Activated naive CD4-positive, alpha-beta T cell treated with anti-CD3 and anti-CD28 coated beads, Interleukin-2, amount 50 U/mL, for 24 hours (primary cell): Measurements from ENCODE around the gene CTNNBL1.
"Not testable (repeated sequence)": the region's sequence is repeated elsewhere in the genome, so short reads cannot be mapped to it uniquely, and the experiment has no call there.

Source experiments
- H3K27ac Mint-ChIP-seq: one replicate; pipeline ENCODE4 v1.8.0; 2021; ENCODE audit warnings: mild to moderate bottlenecking, mixed read lengths
- H3K27me3 Mint-ChIP-seq: one replicate; pipeline ENCODE4 v1.8.0; 2021; ENCODE audit warnings: mixed read lengths
- H3K36me3 Mint-ChIP-seq: one replicate; pipeline ENCODE4 v1.8.0; 2021; ENCODE audit warnings: mixed read lengths
- H3K4me1 Mint-ChIP-seq: one replicate; pipeline ENCODE4 v1.8.0; 2021; ENCODE audit warnings: mixed read lengths
- H3K4me3 Mint-ChIP-seq: one replicate; pipeline ENCODE4 v1.8.0; 2021; ENCODE audit warnings: mild to moderate bottlenecking, mixed read lengths
- H3K9me3 Mint-ChIP-seq: one replicate; pipeline ENCODE4 v1.8.0; 2021; ENCODE audit warnings: mixed read lengths

CTNNBL1 gene

GRCh38 chr20:37669773-37670236 is 24.0 kb upstream of the CTNNBL1 start:
- Mint-ChIP-seq H3K36me3 (no peaks in the 10 kb centered on the region), H3K9me3 (no peaks in the 10 kb centered on the region), H3K4me1 (no peaks in the 10 kb centered on the region), H3K27ac (no peak overlapping the region), H3K27me3 (peaks cover 18% of the 10 kb centered on the region), H3K4me3 (no peak overlapping the region)

DNA sequence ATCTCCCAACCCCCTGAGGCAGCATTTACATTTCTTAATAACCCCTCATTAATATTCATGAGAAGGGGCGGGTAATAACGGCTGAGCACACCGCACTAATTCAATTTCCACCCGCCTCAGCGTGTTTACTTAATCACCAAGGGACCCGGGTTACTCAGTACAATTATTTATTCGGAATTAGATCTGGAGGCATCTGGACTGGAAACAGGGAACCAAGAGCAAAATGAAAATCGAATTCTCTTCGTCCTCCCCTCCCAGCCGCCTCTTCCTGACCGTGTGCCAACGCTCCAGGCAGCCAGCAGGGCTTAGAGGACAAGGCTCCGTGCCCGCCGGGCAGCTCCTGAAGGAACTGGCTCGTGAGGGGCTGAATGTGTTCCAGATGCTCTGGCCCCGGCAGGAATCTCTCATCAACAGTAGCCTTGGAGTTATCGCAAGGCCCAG is 23.5 kb upstream of the CTNNBL1 start:
- no peaks in the 10 kb centered on the region for H3K4me1 Mint-ChIP-seq
- H3K27ac Mint-ChIP-seq = no peak overlapping the region
- H3K27me3 Mint-ChIP-seq = peaks cover 18% of the 10 kb centered on the region
- H3K4me3 Mint-ChIP-seq = no peak overlapping the region
- H3K9me3 Mint-ChIP-seq = no peaks in the 10 kb centered on the region
- no peaks in the 10 kb centered on the region for H3K36me3 Mint-ChIP-seq

GRCh38 chr20:37672143-37672542 is 21.7 kb upstream of the CTNNBL1 start:
- Mint-ChIP-seq H3K9me3 (no peaks in the 10 kb centered on the region), H3K27ac (no peak overlapping the region), H3K4me1 (no peaks in the 10 kb centered on the region), H3K27me3 (peaks cover 18% of the 10 kb centered on the region), H3K4me3 (no peak overlapping the region), H3K36me3 (no peaks in the 10 kb centered on the region)

- H3K9me3 Mint-ChIP-seq = no peaks in the 10 kb centered on the region
- no peaks in the 10 kb centered on the region for H3K36me3 Mint-ChIP-seq
- no peak overlapping the region for H3K27ac Mint-ChIP-seq
- no peaks in the 10 kb centered on the region for H3K4me1 Mint-ChIP-seq
- H3K27me3 Mint-ChIP-seq = peaks cover 21% of the 10 kb centered on the region
- no peak overlapping the region for H3K4me3 Mint-ChIP-seq
Measured at GRCh38 chr20:37673444-37673843, 20.4 kb upstream of the CTNNBL1 start.

GRCh38 chr20:37676440-37676839 is 17.4 kb upstream of the CTNNBL1 start:
- H3K4me1 Mint-ChIP-seq = no peaks in the 10 kb centered on the region
- H3K27ac Mint-ChIP-seq = no peak overlapping the region
- H3K27me3 Mint-ChIP-seq = peaks cover 15% of the 10 kb centered on the region

GRCh38 chr20:37677969-37678861 is 15.6 kb upstream of the CTNNBL1 start:
- Mint-ChIP-seq H3K9me3 (no peaks in the 10 kb centered on the region), H3K27me3 (peaks cover 8% of the 10 kb centered on the region), H3K27ac (no peak overlapping the region), H3K4me1 (no peaks in the 10 kb centered on the region), H3K36me3 (no peaks in the 10 kb centered on the region), H3K4me3 (no peak overlapping the region)

More at GRCh38 chr20:37676440-37676839, 17.4 kb upstream of the CTNNBL1 start:
- no peaks in the 10 kb centered on the region for H3K36me3 Mint-ChIP-seq
- H3K4me3 Mint-ChIP-seq = no peak overlapping the region
- H3K9me3 Mint-ChIP-seq = no peaks in the 10 kb centered on the region

DNA sequence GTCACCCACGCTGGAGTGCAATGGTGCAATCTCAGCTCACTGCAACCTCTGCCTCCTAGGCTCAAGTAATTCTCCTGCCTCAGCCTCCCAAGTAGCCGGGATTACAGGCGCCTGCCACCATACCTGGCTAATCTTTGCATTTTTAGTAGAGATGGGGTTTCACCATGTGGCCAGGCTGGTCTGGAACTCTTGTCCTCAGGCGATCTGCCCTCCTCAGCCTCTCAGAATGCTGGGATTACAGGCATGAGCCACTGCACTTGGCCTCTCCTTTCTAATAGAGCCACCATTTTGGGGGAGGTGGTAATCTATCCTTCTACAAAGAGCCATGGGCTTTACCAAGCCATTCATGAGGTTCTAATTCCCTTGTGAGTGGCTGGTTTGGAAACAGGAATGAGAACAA is 14.1 kb upstream of the CTNNBL1 start:
- not testable (repeated sequence) for H3K27ac Mint-ChIP-seq, H3K4me3 Mint-ChIP-seq, H3K9me3 Mint-ChIP-seq, H3K4me1 Mint-ChIP-seq, H3K36me3 Mint-ChIP-seq, H3K27me3 Mint-ChIP-seq

GRCh38 chr20:37680420-37680819 is 13.4 kb upstream of the CTNNBL1 start:
- H3K9me3 Mint-ChIP-seq = no peaks in the 10 kb centered on the region
- no peak overlapping the region for H3K27ac Mint-ChIP-seq
- no peaks in the 10 kb centered on the region for H3K4me1 Mint-ChIP-seq
- H3K4me3 Mint-ChIP-seq = no peak overlapping the region
- no peaks in the 10 kb centered on the region for H3K36me3 Mint-ChIP-seq
- peaks cover 6% of the 10 kb centered on the region for H3K27me3 Mint-ChIP-seq

GRCh38 chr20:37681384-37682112 is 12.3 kb upstream of the CTNNBL1 start:
- Mint-ChIP-seq H3K27me3 (peaks cover 6% of the 10 kb centered on the region), H3K4me1 (no peaks in the 10 kb centered on the region), H3K36me3 (no peaks in the 10 kb centered on the region), H3K9me3 (no peaks in the 10 kb centered on the region), H3K4me3 (no peak overlapping the region), H3K27ac (no peak overlapping the region)

DNA sequence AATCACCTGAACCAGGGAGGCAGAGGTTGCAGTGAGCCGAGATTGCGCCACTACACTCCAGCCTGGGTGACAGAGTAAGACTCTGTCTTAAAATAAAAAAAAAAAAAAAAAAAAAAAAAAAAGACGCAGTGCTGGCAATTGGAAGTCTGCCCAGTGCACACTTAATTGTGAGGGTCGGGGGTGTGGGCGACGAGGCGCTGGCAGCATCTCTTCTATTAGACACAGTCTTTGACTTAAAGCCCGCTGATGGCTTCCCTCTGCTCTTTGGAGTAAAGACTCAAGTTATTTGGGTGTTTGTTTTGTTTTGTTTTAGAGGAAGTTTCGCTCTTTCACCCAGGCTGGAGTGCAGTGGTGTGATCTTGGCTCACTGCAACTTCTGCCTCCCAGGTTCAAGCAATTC is 10.7 kb upstream of the CTNNBL1 start:
- not testable (repeated sequence) for H3K27ac Mint-ChIP-seq, H3K27me3 Mint-ChIP-seq, H3K36me3 Mint-ChIP-seq, H3K9me3 Mint-ChIP-seq, H3K4me3 Mint-ChIP-seq
- peaks cover 10% of the 10 kb centered on the region for H3K4me1 Mint-ChIP-seq

DNA sequence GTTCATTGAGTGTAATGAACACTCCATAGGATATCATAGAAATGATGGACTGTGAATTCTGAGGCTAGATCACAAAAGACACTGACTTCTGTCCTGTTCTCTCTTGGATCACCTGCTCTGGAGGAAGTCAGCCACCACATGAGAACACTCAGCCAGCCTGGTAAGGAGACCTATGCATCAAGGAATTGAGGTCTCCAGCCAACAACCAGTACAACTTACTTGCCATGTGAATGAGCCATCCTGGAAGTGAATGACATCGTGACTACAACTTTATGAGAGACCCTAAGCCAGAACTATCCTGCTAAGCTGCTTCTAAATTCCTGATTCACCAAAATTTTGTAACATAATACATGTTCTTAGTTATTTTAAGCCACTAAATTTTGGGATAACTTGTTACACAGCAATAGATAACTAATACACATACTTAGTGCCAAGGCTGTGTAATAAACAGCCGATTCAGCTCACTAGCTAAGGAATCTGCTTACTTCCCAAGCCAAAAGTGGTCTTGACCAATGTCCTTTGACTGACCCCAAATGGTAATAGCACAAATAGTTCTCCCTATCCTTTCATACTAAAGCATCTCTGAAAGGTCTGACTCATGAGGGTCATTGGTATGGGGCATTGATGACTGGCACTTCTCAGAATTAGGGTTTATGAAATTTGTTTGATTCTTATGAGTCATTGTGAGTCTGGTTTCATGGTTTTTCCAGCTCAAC is 6.9 kb upstream of the CTNNBL1 start:
- Mint-ChIP-seq H3K27ac (no peak overlapping the region), H3K27me3 (peaks cover 9% of the 10 kb centered on the region), H3K9me3 (no peaks in the 10 kb centered on the region), H3K4me1 (peaks cover 10% of the 10 kb centered on the region), H3K36me3 (no peaks in the 10 kb centered on the region), H3K4me3 (no peak overlapping the region)

DNA sequence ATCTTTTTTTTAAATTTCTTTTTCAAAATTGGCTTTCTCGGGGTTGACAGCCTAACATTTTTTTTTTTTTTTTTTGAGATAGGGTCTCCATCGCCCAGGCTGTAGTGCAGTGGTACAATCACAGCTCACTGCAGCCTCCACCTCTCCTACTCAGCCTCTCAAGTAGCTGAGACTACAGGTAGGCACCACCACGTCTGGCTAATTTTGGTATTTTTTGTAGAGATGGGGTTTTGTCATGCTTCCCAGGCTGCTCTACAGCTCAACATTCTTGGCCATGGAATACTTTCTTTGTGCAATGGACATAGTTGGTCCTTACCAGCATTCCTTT is 6.4 kb upstream of the CTNNBL1 start:
- Mint-ChIP-seq H3K27me3 (peaks cover 7% of the 10 kb centered on the region), H3K4me1 (peaks cover 10% of the 10 kb centered on the region), H3K4me3 (no peak overlapping the region), H3K27ac (no peak overlapping the region), H3K36me3 (no peaks in the 10 kb centered on the region), H3K9me3 (no peaks in the 10 kb centered on the region)

DNA sequence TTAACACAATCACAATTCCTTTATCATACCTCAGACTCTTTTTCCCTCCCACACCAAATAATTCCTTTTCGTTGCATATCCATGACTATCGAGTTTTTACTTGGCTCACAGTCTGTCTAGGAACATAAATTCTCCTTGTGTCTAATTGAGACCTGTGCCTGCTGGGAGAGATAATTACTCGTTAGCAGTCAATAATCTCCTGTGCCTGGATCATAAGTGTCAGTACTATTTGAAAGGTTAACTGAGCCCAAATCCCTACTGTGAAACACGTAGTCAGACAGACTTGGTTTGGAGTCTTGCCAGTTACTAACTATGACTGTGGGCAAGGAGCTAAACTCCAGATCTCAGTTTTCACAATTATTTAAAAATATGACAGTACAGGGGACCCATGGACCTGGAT is 5.7 kb upstream of the CTNNBL1 start:
- no peak overlapping the region for H3K4me3 Mint-ChIP-seq
- H3K27ac Mint-ChIP-seq = no peak overlapping the region
- no peaks in the 10 kb centered on the region for H3K9me3 Mint-ChIP-seq
- peaks cover 9% of the 10 kb centered on the region for H3K27me3 Mint-ChIP-seq
- peaks cover 10% of the 10 kb centered on the region for H3K4me1 Mint-ChIP-seq
- no peaks in the 10 kb centered on the region for H3K36me3 Mint-ChIP-seq

DNA sequence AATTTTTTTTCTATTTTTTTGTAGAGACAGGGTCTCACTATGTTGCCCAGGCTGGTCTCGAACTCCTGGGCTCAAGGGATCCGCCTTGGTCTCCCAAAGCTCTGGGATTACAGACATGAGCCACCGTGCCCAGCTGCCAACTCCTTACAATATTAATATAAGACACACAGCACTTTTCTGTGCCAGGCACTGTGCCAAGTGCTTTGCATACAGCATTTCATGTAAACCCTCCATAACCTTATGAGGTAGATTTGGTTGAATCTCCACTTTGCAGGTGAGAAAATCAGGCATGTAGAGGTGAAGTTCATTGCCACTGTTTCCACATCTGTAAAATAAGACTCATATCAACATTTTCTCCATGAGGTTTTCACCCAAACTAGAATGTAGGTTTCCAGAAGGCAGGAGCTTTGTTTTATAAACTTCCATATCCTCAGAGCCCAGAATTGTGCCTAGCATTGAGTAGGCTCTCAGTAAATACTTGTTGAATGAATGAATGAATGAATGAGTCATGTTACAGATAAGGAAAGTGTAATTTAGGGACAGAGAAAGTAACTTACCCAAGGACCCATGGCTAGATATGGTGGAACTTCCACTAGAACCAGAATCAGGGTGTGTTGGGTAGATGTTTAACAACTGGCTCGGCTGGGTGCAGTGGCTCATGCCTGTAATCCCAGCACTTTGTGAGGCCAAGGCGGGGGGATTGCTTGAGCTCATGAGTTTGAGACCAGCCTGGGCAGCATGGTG is 3.0 kb upstream of the CTNNBL1 start:
- H3K36me3 Mint-ChIP-seq = peaks cover 3% of the 10 kb centered on the region
- no peak overlapping the region for H3K4me3 Mint-ChIP-seq
- H3K9me3 Mint-ChIP-seq = no peaks in the 10 kb centered on the region
- no peak overlapping the region for H3K27ac Mint-ChIP-seq
- peaks cover 9% of the 10 kb centered on the region for H3K27me3 Mint-ChIP-seq
- peaks cover 21% of the 10 kb centered on the region for H3K4me1 Mint-ChIP-seq

- peaks cover 5% of the 10 kb centered on the region for H3K36me3 Mint-ChIP-seq
- H3K27ac Mint-ChIP-seq = no peak overlapping the region
- peaks cover 23% of the 10 kb centered on the region for H3K4me1 Mint-ChIP-seq
- H3K4me3 Mint-ChIP-seq = peak overlapping the region; percentile 48
- H3K9me3 Mint-ChIP-seq = no peaks in the 10 kb centered on the region
- H3K27me3 Mint-ChIP-seq = peaks cover 9% of the 10 kb centered on the region
Measured at GRCh38 chr20:37692459-37693166, 1.2 kb upstream of the CTNNBL1 start.
